ENCODE measurements around the gene MBD3.

- TF ChIP-seq CTCF (IDR thresholded peaks at IDR 0.05) (no peak), POLR2AphosphoS5 (IDR thresholded peaks at IDR 0.05) (peak; percentile 72 to 93 (median 77))
Observed at GRCh38 chr19:1592024-1592754, 476 bp downstream of the MBD3 start.
